ENCODE measurements around the gene GPX8. TPM values are rescaled to one million over a fixed set of nuclear protein-coding genes. Genes with fewer than 3 reads are reported as not detected.

Gene GPX8
- total and polyA plus RNA-seq, 2 of the 13 experiments (the other 11 are each of a cell fraction or from before 2014, with no cell fraction given): 0.33 to 0.94 TPM

GRCh38 chr5:55176176-55176818, 16.3 kb downstream of the GPX8 start (continued):
- TF ChIP-seq IKZF4 (CRISPR knock-in tag; IDR thresholded peaks at IDR 0.05; ENCODE audit: borderline replicate concordance, low read depth, not compliant biosample characterization): no peak
- peak; percentile 42; the same call in 1 of the 2 replicates for TF ChIP-seq KDM5B (CRISPR knock-in tag; IDR thresholded peaks at IDR 0.05; ENCODE audit: borderline replicate concordance)
- peak; percentile 42; the same call in 1 of the 2 replicates for TF ChIP-seq RXRB (CRISPR knock-in tag; IDR thresholded peaks at IDR 0.05; ENCODE audit: borderline replicate concordance)
- peak; percentile 80 for TF ChIP-seq PPARG (CRISPR knock-in tag; conservative IDR thresholded peaks at IDR 0.05)
- TF ChIP-seq DNMT1 (CRISPR knock-in tag; IDR thresholded peaks at IDR 0.05): 0 out of 2 replicates have a peak, but pooled peaks have one; percentile 53
- no peak for TF ChIP-seq ZNF556 (CRISPR knock-in tag; IDR thresholded peaks at IDR 0.05; ENCODE audit: borderline replicate concordance)
- TF ChIP-seq SAFB2 (CRISPR knock-in tag; IDR thresholded peaks at IDR 0.05; ENCODE audit: borderline replicate concordance, low read depth): peak; percentile 71; the same call in 1 of the 2 replicates
- TF ChIP-seq REPIN1 (CRISPR knock-in tag; IDR thresholded peaks at IDR 0.05; ENCODE audit: borderline replicate concordance, low read depth): 0 out of 2 replicates have a peak, but pooled peaks have one; percentile 52
- no peak for TF ChIP-seq SOX13 (IDR thresholded peaks at IDR 0.05)
- TF ChIP-seq SOX13 (CRISPR knock-in tag; conservative IDR thresholded peaks at IDR 0.05 in 1 of 2, IDR thresholded peaks at IDR 0.05 in 1 of 2): no peak
- TF ChIP-seq, protein P1, sequence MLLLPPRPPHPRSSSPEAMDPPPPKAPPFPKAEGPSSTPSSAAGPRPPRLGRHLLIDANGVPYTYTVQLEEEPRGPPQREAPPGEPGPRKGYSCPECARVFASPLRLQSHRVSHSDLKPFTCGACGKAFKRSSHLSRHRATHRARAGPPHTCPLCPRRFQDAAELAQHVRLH (CRISPR knock-in tag; IDR thresholded peaks at IDR 0.05; ENCODE audit: borderline replicate concordance, low read depth): no peak
- TF ChIP-seq PCBP1 (IDR thresholded peaks at IDR 0.05; ENCODE audit: borderline replicate concordance, low read depth, low read length): no peak
- no peak for TF ChIP-seq HOXD1 (CRISPR knock-in tag; IDR thresholded peaks at IDR 0.05)
- TF ChIP-seq PRPF4 (IDR thresholded peaks at IDR 0.05; ENCODE audit: low read depth, low read length, poor library complexity, severe bottlenecking): no peak
- no peak for TF ChIP-seq ZBTB1 (CRISPR knock-in tag; IDR thresholded peaks at IDR 0.05; ENCODE audit: borderline replicate concordance)
- TF ChIP-seq ZNF264 (CRISPR knock-in tag; IDR thresholded peaks at IDR 0.05): no peak
- TF ChIP-seq KAT2B (IDR thresholded peaks at IDR 0.05; ENCODE audit: borderline replicate concordance, low read depth, low read length): no peak
- TF ChIP-seq RARA (CRISPR knock-in tag; IDR thresholded peaks at IDR 0.05): no peak
- TF ChIP-seq LCORL (IDR thresholded peaks at IDR 0.05): no peak
- TF ChIP-seq LCORL (CRISPR knock-in tag; IDR thresholded peaks at IDR 0.05): 0 out of 2 replicates have a peak, but pooled peaks have one; percentile 45
- TF ChIP-seq CENPT (CRISPR knock-in tag; IDR thresholded peaks at IDR 0.05; ENCODE audit: low read depth): 0 out of 2 replicates have a peak, but pooled peaks have one; percentile 56
- TF ChIP-seq KDM3A (CRISPR knock-in tag; IDR thresholded peaks at IDR 0.05; ENCODE audit: low read depth): no peak
- TF ChIP-seq ZC3H4 (CRISPR knock-in tag; IDR thresholded peaks at IDR 0.05; ENCODE audit: borderline replicate concordance): no peak
- TF ChIP-seq ZNF776 (CRISPR knock-in tag; IDR thresholded peaks at IDR 0.05): no peak
- TF ChIP-seq CREB1 (IDR thresholded peaks at IDR 0.05): no peak
- TF ChIP-seq CREB1 (CRISPR knock-in tag; IDR thresholded peaks at IDR 0.05): no peak
- TF ChIP-seq BORCS8-MEF2B (CRISPR knock-in tag; IDR thresholded peaks at IDR 0.05): 0 out of 2 replicates have a peak, but pooled peaks have one; percentile 61
- TF ChIP-seq FOXO1 (CRISPR knock-in tag; IDR thresholded peaks at IDR 0.05): no peak
- no peak for TF ChIP-seq NFYB (CRISPR knock-in tag; IDR thresholded peaks at IDR 0.05)
- no peak for TF ChIP-seq FIP1L1 (IDR thresholded peaks at IDR 0.05; ENCODE audit: borderline replicate concordance, insufficient read depth, low read depth, low read length)
- TF ChIP-seq KDM2A (CRISPR knock-in tag; IDR thresholded peaks at IDR 0.05; ENCODE audit: borderline replicate concordance, low read depth): 0 out of 2 replicates have a peak, but pooled peaks have one; percentile 39
- no peak for TF ChIP-seq MEIS1 (CRISPR knock-in tag; IDR thresholded peaks at IDR 0.05; ENCODE audit: borderline replicate concordance)
- TF ChIP-seq SOX6 (IDR thresholded peaks at IDR 0.05): no peak
- TF ChIP-seq SOX6 (CRISPR knock-in tag; IDR thresholded peaks at IDR 0.05): no peak
- no peak for TF ChIP-seq EEA1 (CRISPR knock-in tag; IDR thresholded peaks at IDR 0.05; ENCODE audit: borderline replicate concordance)

Measured in HepG2 (cell line).